ENCODE results near the gene TMEM134. TPM values are rescaled to one million over a fixed set of nuclear protein-coding genes. Genes with fewer than 3 reads are reported as not detected.
"Not testable (repeated sequence)": the region's sequence is repeated elsewhere in the genome, so short reads cannot be mapped to it uniquely, and the experiment has no call there.

The TMEM134 gene
- total and polyA plus RNA-seq, 10 of the 15 experiments (the other 5 are each of a cell fraction or from before 2014, with no cell fraction given): 1.6 to 93.8 (median 27.8) TPM

- TF ChIP-seq PBX3 (IDR thresholded peaks at IDR 0.05; ENCODE audit: insufficient replicate concordance, low read depth, low read length) (no peak), MYB (IDR thresholded peaks at IDR 0.05; ENCODE audit: borderline replicate concordance, low read depth, low read length) (no peak), IRF3 (IDR thresholded peaks at IDR 0.05) (no peak; the same call in 1 of the 2 replicates), ZNF217 (IDR thresholded peaks at IDR 0.05) (peak; percentile 86; the same call in 1 of the 2 replicates)
Measured at GRCh38 chr11:67486481-67487195, 17.6 kb upstream of the TMEM134 start (continued).

GRCh38 chr11:67485873-67486361 lies 16.9 kb upstream of the TMEM134 start:
- peak overlapping the region; percentile 80 for H3K4me2 ChIP-seq (ENCODE audit: control insufficient read depth, insufficient read depth)
- peak; percentile 84 for TF ChIP-seq POLR2A (IDR thresholded peaks at IDR 0.05; ENCODE audit: low read depth, low read length)
- TF ChIP-seq POU2F2 (IDR thresholded peaks at IDR 0.05; ENCODE audit: borderline replicate concordance, low read depth, low read length): peak; percentile 48; the same call in 1 of the 3 replicates
- peak; percentile 61 for TF ChIP-seq NR2F1 (conservative IDR thresholded peaks at IDR 0.05)
- TF ChIP-seq CREM (IDR thresholded peaks at IDR 0.05; ENCODE audit: low read depth): 0 out of 2 replicates have a peak, but pooled peaks have one; percentile 7
- TF ChIP-seq ZNF687 (IDR thresholded peaks at IDR 0.05): peak; percentile 2; the same call in 1 of the 2 replicates
- TF ChIP-seq LARP7 (IDR thresholded peaks at IDR 0.05): 0 out of 2 replicates have a peak, but pooled peaks have one; percentile 21
- 0 out of 2 replicates have a peak, but pooled peaks have one; percentile 44 for TF ChIP-seq TAF1 (IDR thresholded peaks at IDR 0.05; ENCODE audit: borderline replicate concordance, low read depth, low read length)
- TF ChIP-seq POLR2AphosphoS5 (IDR thresholded peaks at IDR 0.05; ENCODE audit: low read length): peak; percentile 85
- peak; percentile 81 for TF ChIP-seq PBX3 (IDR thresholded peaks at IDR 0.05; ENCODE audit: insufficient replicate concordance, low read depth, low read length)

More at GRCh38 chr11:67485873-67486361, 16.9 kb upstream of the TMEM134 start:
- in situ Hi-C loops (cut with MboI); H3K27me3 ChIP-seq (replicated peaks in 1 of 2; ENCODE audit: control insufficient read depth in 2 of 2, insufficient read depth in 2 of 2, low read length in 1 of 2); BruUV-seq (replicated peaks); H4K20me1 ChIP-seq (ENCODE audit: control insufficient read depth, insufficient read depth); H3K9me3 ChIP-seq (replicated peaks; ENCODE audit: control insufficient read depth, insufficient read depth, low read length); H2AFZ ChIP-seq (ENCODE audit: control insufficient read depth, low read depth, low read length): not testable (repeated sequence)
- DNase-seq (ENCODE audit: low read depth, low spot score): peak; percentile 79
- peak overlapping the region; percentile 76 for H3K9ac ChIP-seq (ENCODE audit: control insufficient read depth, insufficient read depth, low read length)
- FAIRE-seq: peak; percentile 27
- peaks cover 33% of the 10 kb centered on the region for H3K79me2 ChIP-seq (ENCODE audit: control insufficient read depth, insufficient read depth, low read length)
- WGBS (ENCODE audit: insufficient coverage, insufficient replicate concordance, low lambda C conversion rate, missing lambda C conversion rate): 2% methylated on average over 7 of the region's 7 CpGs
- H3K4me1 ChIP-seq (ENCODE audit: control insufficient read depth, insufficient read depth, low read length): peaks cover 44% of the 10 kb centered on the region
- ChIA-PET RAD21 (ENCODE audit: unreplicated experiment) (interaction anchor here (0.6 to 6.9 kb wide), 15 partner anchors 9 to 141 kb away, joined by 3 to 95 read pairs (median 4); partner anchors contain the start of genes PITPNM1, POLD4, PPP1CA and PTPRCAP), CTCF (interaction anchor here (0.7 to 6.7 kb wide), 6 partner anchors 16 to 459 kb away, joined by 3 to 37 read pairs (median 7); partner anchors contain the start of genes PITPNM1, PPP1CA, PTPRCAP and TBC1D10C), SMC1A (ENCODE audit: uncharacterized antibody, unreplicated experiment) (interaction anchor here (0.7 to 6.2 kb wide), 12 partner anchors 18 to 168 kb away, joined by 3 to 43 read pairs (median 4); partner anchors contain the start of genes PITPNM1, POLD4, PTPRCAP and RAD9A), POLR2A (interaction anchor here (0.9 to 6.8 kb wide), 18 partner anchors 14 to 216 kb away, joined by 3 to 112 read pairs (median 5); partner anchors contain the start of genes PITPNM1, POLD4, PPP1CA and PTPRCAP)
- ATAC-seq: peak; percentile 57
- H3K36me3 ChIP-seq (ENCODE audit: control insufficient read depth in 2 of 2, insufficient read depth in 2 of 2, low read length in 1 of 2): peaks cover 4 to 21% of the 10 kb centered on the region in 2 experiments; a peak in 3 of 4 replicates
- 0 out of 2 replicates have a peak overlapping the region, but pooled peaks have one; percentile 4 for H3K4me3 ChIP-seq
- peak overlapping the region; percentile 70 for H3K27ac ChIP-seq (ENCODE audit: control insufficient read depth, insufficient read depth)
- intact Hi-C loops (cut with micrococcal nuclease; ENCODE audit: unreplicated experiment): loop anchor here (2.0 to 10.0 kb wide), 4 partner anchors 21 to 221 kb away; partner anchors contain the start of genes GRK2, POLD4 and PTPRCAP

Data from GM12878 (cell line).